Stimulated activated CD8-positive, alpha-beta memory T cell treated with anti-CD3 and anti-CD28 coated beads, Interleukin-7, amount 100 ng/mL, for 48 hours (primary cell): ENCODE measurements around the gene HCFC2.

Source experiments
- DNase-seq, 2 donors: peaks; one replicate each; pipeline ENCODE4 v3.0.0-alpha.2; 2020; ENCODE audit warnings: low read depth in 1 of 2; ENCODE audit errors: extremely low read depth in 1 of 2

HCFC2 gene

DNA sequence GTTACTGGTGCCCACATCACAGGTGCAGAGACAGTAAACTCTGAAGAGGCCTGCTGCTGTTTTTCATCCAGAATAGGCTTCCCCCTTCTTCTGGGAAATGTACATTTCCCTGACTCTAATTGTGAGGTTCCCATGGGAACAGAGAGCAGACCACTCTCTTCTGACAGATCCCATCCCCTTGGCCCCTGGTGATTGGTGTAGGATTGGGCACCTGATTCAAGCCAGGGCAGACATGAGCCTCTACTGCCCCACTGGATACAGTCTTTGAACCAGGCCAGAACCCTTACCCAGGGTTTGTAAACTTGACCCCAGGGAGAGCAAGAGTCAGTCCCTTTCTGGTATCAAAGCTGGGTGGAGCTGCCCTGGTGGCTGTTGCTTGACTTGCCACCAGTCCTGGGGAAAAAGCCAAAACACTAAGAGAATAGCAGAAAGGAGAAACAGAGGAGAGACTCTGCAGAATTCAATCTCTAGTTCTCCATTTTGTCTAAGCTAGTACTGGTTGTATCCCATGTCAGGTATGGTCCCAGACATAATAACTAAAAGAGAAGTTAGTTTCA lies 88.4 kb downstream of the HCFC2 start:
- DNase-seq, result no peak

DNA sequence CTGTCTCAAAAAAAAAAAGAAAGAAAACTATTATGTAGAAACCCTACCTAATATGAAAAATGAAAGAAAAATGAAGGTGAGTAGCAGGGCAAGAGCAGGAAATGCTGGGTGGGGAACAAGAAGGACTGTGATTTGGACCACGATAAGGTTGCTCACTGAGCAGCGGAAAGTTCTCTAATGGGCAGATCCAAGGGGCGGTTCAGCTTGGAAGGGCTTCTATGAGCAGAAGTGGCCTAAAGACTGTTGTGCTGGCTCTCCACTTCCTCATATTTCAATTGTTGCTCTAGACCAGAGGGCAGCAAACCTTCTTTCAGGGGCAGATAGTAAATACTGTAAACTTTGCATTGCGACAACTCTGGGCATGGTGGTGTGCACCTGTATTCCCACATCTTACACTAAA lies 90.0 kb downstream of the HCFC2 start:
- DNase-seq, result no peak

DNA sequence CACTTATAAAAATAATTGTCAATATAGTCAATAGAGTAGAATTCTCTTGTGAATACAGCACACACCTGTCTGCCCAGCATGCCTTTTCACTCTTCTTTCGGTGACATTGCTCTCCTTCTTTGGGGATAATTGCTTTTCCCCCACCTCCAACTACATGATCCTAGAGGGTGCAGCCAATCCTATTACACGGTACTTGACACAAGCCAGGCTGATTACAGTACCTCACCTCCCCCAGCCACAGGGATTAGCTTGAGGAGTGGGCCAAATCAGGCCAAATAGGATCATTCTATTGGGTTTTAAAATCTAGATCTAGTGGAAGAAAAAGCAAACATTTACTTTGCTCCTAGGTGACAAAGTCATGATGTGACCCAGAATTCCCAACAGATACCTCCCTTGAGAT lies 90.5 kb downstream of the HCFC2 start:
- DNase-seq, result no peak
